Erythroblast (primary cell): ENCODE data around the gene DOCK11.

Source experiments
- GATA1 ChIP-seq: IDR thresholded peaks from 2 replicates; pipeline ENCODE4 v1.6.1; 2011; ENCODE audit warnings: low read depth, mild to moderate bottlenecking, control low read depth, low read length, moderate library complexity
- POLR2A ChIP-seq: IDR thresholded peaks from 2 replicates; pipeline ENCODE4 v1.6.1; 2011; ENCODE audit warnings: mild to moderate bottlenecking, low read length

GRCh38 chrX:118688935-118689334 lies 193.3 kb downstream of the DOCK11 start:
- no peak for TF ChIP-seq POLR2A
- TF ChIP-seq GATA1 = no peak
